NOMO-1 treated with dmso at 0.1 percent for 144 hours (cell line): ENCODE data around the gene NRXN2.
A peak's percentile ranks its signal among the peaks of the same experiment; 100 is the strongest.
"Not testable (repeated sequence)": the region's sequence is repeated elsewhere in the genome, so short reads cannot be mapped to it uniquely, and the experiment has no call there.

Experiments
- DNase-seq: peaks from one replicate; lab custom pipeline; 2025; ENCODE audit not compliant: unreplicated experiment; lab: John Stamatoyannopoulos, UW

The NRXN2 gene

GRCh38 chr11:64705501-64705900 lies 17.5 kb downstream of the NRXN2 start:
- DNase-seq, result no peak

- no peak for DNase-seq
Measured at GRCh38 chr11:64703048-64703447, 19.9 kb downstream of the NRXN2 start.

GRCh38 chr11:64701956-64702355 lies 21.0 kb downstream of the NRXN2 start:
- DNase-seq, result not testable (repeated sequence)

- no peak for DNase-seq
Measured at GRCh38 chr11:64698427-64698826, 24.6 kb downstream of the NRXN2 start.

GRCh38 chr11:64697663-64698375 lies 25.2 kb downstream of the NRXN2 start:
- DNase-seq, result no peak

- no peak for DNase-seq
Measured at GRCh38 chr11:64696045-64696444, 27.0 kb downstream of the NRXN2 start.

- no peak for DNase-seq
Measured at GRCh38 chr11:64695548-64695947, 27.4 kb downstream of the NRXN2 start.

- no peak for DNase-seq
Measured at GRCh38 chr11:64694821-64695365, 28.1 kb downstream of the NRXN2 start.

GRCh38 chr11:64694026-64694755 lies 28.8 kb downstream of the NRXN2 start:
- no peak for DNase-seq

GRCh38 chr11:64692764-64693331 lies 30.1 kb downstream of the NRXN2 start:
- no peak for DNase-seq

- DNase-seq, result no peak
Measured at GRCh38 chr11:64691543-64691942, 31.5 kb downstream of the NRXN2 start.

GRCh38 chr11:64690235-64690634 lies 32.8 kb downstream of the NRXN2 start:
- DNase-seq, result no peak

- peak; percentile 84 for DNase-seq
Measured at GRCh38 chr11:64688534-64688982, 34.4 kb downstream of the NRXN2 start.

GRCh38 chr11:64687643-64688533 lies 35.1 kb downstream of the NRXN2 start:
- no peak for DNase-seq

- no peak for DNase-seq
Measured at GRCh38 chr11:64687204-64687603, 35.8 kb downstream of the NRXN2 start.

- no peak for DNase-seq
Measured at GRCh38 chr11:64686466-64687170, 36.4 kb downstream of the NRXN2 start.

- no peak for DNase-seq
Measured at GRCh38 chr11:64685536-64685935, 37.5 kb downstream of the NRXN2 start.

GRCh38 chr11:64684357-64684756 lies 38.6 kb downstream of the NRXN2 start:
- DNase-seq, result no peak

GRCh38 chr11:64681171-64681570 lies 41.8 kb downstream of the NRXN2 start:
- no peak for DNase-seq

GRCh38 chr11:64679846-64680245 lies 43.2 kb downstream of the NRXN2 start:
- no peak for DNase-seq
